HEK293 (cell line): ENCODE measurements around the gene ZFP36L1.

Experiments used
- YY1 ChIP-seq: fragments of 450-650 bp; formaldehyde crosslinking; IDR thresholded peaks from 2 replicates; pipeline ENCODE4 v1.5.1; 2018; ENCODE audit warnings: missing biosample characterization, missing genetic modification characterization
- ZNF140 ChIP-seq: fragments of 450-650 bp; formaldehyde crosslinking; IDR thresholded peaks from 2 replicates; pipeline ENCODE4 v1.5.1; 2016; ENCODE audit warnings: missing biosample characterization, missing genetic modification characterization
- TF ChIP-seq, protein P1 (sequence below): fragments of 450-650 bp; formaldehyde crosslinking; IDR thresholded peaks from 2 replicates; pipeline ENCODE4 v1.5.1; 2016; ENCODE audit warnings: missing biosample characterization, missing genetic modification characterization
- TF ChIP-seq, protein P2 (sequence below): fragments of 450-650 bp; formaldehyde crosslinking; IDR thresholded peaks from 2 replicates; pipeline ENCODE4 v1.5.1; 2016; ENCODE audit warnings: missing biosample characterization, missing genetic modification characterization

DNA sequence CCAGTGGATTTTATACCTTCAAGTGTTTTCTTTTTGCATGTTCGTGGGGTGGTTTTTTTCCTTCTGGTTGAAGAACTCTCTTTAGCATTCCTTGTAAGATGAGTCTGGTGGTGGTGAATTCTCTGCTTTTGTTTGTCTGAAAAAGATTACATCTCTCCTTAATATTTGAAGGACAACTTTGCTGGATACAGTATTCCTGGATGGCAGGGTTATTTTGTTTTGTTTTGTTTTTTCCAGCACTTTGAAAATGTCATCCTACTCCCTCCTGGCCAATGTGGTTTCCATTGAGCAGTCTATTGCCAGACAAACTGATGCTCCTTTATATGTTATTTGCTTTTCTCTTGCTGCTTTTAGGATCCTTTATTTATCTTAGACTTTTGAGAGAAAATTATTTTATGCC lies 43.2 kb upstream of the ZFP36L1 start:
- TF ChIP-seq, protein P1, sequence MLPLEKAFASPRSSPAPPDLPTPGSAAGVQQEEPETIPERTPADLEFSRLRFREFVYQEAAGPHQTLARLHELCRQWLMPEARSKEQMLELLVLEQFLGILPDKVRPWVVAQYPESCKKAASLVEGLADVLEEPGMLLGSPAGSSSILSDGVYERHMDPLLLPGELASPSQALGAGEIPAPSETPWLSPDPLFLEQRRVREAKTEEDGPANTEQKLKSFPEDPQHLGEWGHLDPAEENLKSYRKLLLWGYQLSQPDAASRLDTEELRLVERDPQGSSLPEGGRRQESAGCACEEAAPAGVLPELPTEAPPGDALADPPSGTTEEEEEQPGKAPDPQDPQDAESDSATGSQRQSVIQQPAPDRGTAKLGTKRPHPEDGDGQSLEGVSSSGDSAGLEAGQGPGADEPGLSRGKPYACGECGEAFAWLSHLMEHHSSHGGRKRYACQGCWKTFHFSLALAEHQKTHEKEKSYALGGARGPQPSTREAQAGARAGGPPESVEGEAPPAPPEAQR (tag by site-specific recombination), result no peak
- TF ChIP-seq ZNF140 (tag by site-specific recombination) (no peak), YY1 (tag by site-specific recombination) (no peak)
- TF ChIP-seq, protein P2, sequence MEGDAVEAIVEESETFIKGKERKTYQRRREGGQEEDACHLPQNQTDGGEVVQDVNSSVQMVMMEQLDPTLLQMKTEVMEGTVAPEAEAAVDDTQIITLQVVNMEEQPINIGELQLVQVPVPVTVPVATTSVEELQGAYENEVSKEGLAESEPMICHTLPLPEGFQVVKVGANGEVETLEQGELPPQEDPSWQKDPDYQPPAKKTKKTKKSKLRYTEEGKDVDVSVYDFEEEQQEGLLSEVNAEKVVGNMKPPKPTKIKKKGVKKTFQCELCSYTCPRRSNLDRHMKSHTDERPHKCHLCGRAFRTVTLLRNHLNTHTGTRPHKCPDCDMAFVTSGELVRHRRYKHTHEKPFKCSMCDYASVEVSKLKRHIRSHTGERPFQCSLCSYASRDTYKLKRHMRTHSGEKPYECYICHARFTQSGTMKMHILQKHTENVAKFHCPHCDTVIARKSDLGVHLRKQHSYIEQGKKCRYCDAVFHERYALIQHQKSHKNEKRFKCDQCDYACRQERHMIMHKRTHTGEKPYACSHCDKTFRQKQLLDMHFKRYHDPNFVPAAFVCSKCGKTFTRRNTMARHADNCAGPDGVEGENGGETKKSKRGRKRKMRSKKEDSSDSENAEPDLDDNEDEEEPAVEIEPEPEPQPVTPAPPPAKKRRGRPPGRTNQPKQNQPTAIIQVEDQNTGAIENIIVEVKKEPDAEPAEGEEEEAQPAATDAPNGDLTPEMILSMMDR (tag by site-specific recombination), result no peak
